GM23248 (cell line): ENCODE measurements around the gene CTCF. TPM values are rescaled to one million over a fixed set of nuclear protein-coding genes. Genes with fewer than 3 reads are reported as not detected.

Experiments used
- DNase-seq: peaks from one replicate; pipeline ENCODE4 v3.0.0-alpha.2; 2015
- H2AFZ ChIP-seq: fragments of 200-600 bp; sonication (generic); 2 replicates; pipeline ENCODE4 v1.6.1; 2016; ENCODE audit warnings: antibody characterized with exemption
- H3F3A ChIP-seq: fragments of 200-600 bp; sonication (generic); 2 replicates; pipeline ENCODE4 v1.6.1; 2016; ENCODE audit warnings: mild to moderate bottlenecking, antibody characterized with exemption, mixed run types; ENCODE audit not compliant: insufficient read depth
- H3K27ac ChIP-seq: fragments of 200-600 bp; sonication (generic); 2 replicates; pipeline ENCODE4 v1.5.1; 2016; ENCODE audit warnings: mild to moderate bottlenecking
- H3K27me3 ChIP-seq: fragments of 200-600 bp; sonication (generic); replicated peaks from 2 replicates; pipeline ENCODE4 v1.6.1; 2016; ENCODE audit warnings: mild to moderate bottlenecking; ENCODE audit not compliant: insufficient read depth
- H3K36me3 ChIP-seq: fragments of 200-600 bp; sonication (generic); 2 replicates; pipeline ENCODE4 v1.6.1; 2016; ENCODE audit warnings: low read depth, mild to moderate bottlenecking
- H3K4me1 ChIP-seq: fragments of 200-600 bp; sonication (generic); 2 replicates; pipeline ENCODE4 v1.6.1; 2016; ENCODE audit warnings: mild to moderate bottlenecking; ENCODE audit not compliant: insufficient read depth
- H3K4me2 ChIP-seq: fragments of 200-600 bp; sonication (generic); one replicate; pipeline ENCODE4 v1.6.1; 2016; ENCODE audit warnings: mild to moderate bottlenecking; ENCODE audit not compliant: unreplicated experiment
- H3K4me3 ChIP-seq: fragments of 200-600 bp; sonication (generic); 2 replicates; pipeline ENCODE4 v1.5.1; 2016; ENCODE audit warnings: mild to moderate bottlenecking
- H3K79me2 ChIP-seq: fragments of 200-600 bp; sonication (generic); 2 replicates; pipeline ENCODE4 v1.6.1; 2016; ENCODE audit warnings: mild to moderate bottlenecking; ENCODE audit not compliant: insufficient read depth
- H3K9ac ChIP-seq: fragments of 200-600 bp; sonication (generic); 2 replicates; pipeline ENCODE4 v1.6.1; 2016; ENCODE audit warnings: mild to moderate bottlenecking
- H3K9me2 ChIP-seq: fragments of 200-600 bp; sonication (generic); 2 replicates; pipeline ENCODE4 v1.6.1; 2016; ENCODE audit warnings: mixed run types, mild to moderate bottlenecking, moderate library complexity; ENCODE audit not compliant: insufficient read depth
- H3K9me3 ChIP-seq: fragments of 200-600 bp; sonication (generic); one replicate; pipeline ENCODE4 v1.6.1; 2017; ENCODE audit warnings: low read depth
- H4K20me1 ChIP-seq: fragments of 200-600 bp; sonication (generic); 2 replicates; pipeline ENCODE4 v1.6.0; 2016; ENCODE audit not compliant: insufficient read depth
- EZH2 ChIP-seq: fragments of 200-600 bp; sonication (generic); IDR thresholded peaks from 2 replicates; pipeline ENCODE4 v1.6.1; 2018; ENCODE audit warnings: antibody characterized with exemption, mild to moderate bottlenecking; ENCODE audit not compliant: insufficient read depth, poor library complexity, severe bottlenecking
- EZH2phosphoT487 ChIP-seq: fragments of 200-600 bp; sonication (generic); IDR thresholded peaks from 2 replicates; pipeline ENCODE4 v1.6.1; 2018; ENCODE audit warnings: antibody characterized with exemption, moderate library complexity, mild to moderate bottlenecking, low read depth; ENCODE audit not compliant: insufficient read depth
- WGBS, 2 experiments: methylation state at CpG; one replicate each; pipeline ENCODE4 v1.1.6; 2015 to 2017; ENCODE audit warnings: low lambda C conversion rate in 2 of 2, low coverage in 1 of 2; ENCODE audit errors: missing lambda C conversion rate in 2 of 2; 5-methylcytosine and 5-hydroxymethylcytosine counted together
- in situ Hi-C: fragments of 300-500 bp; cut with MboI; formaldehyde crosslinking; loops from 2 replicates; pipeline ENCODE4 v1.15.0; 2020
- polyA plus RNA-seq: library from polyadenylated mRNA; unstranded; fragments of >200 nt; fragmentation: Nextera tagmentation; extraction: Ambion mirVana; gene quantifications from 2 replicates; pipeline ENCODE4 v1.2.1, GENCODE V29; 2016
- total RNA-seq: library from RNA; depleted of rRNA; stranded (reverse); fragments of >200 nt; shearing (Covaris generic); gene quantifications from 2 replicates; pipeline ENCODE4 v1.2.3, GENCODE V29; 2014

CTCF gene
- total and polyA plus RNA-seq, 2 experiments from 2014 or later = 19.6 to 21.9 TPM

GRCh38 chr16:67651039-67651438 lies 88.7 kb downstream of the CTCF start:
- Histone ChIP-seq H3K4me3 (no peak overlapping the region), H3K4me2 (no peak overlapping the region), H3K79me2 (no peaks in the 10 kb centered on the region), H3K4me1 (no peaks in the 10 kb centered on the region), H3K9ac (no peak overlapping the region), H3K27me3 (peaks cover 46% of the 10 kb centered on the region), H3F3A (no peaks in the 10 kb centered on the region), H3K36me3 (no peaks in the 10 kb centered on the region), H4K20me1 (no peaks in the 10 kb centered on the region), H3K27ac (no peak overlapping the region), H2AFZ (no peak overlapping the region), H3K9me3 (no peaks in the 10 kb centered on the region), H3K9me2 (no peaks in the 10 kb centered on the region)
- DNase-seq = no peak
- WGBS, 2 experiments = 78 to 85% methylated on average over 7 of the region's 7 CpGs
- in situ Hi-C loops = no loop called here
- no peak for TF ChIP-seq EZH2
- no peak for TF ChIP-seq EZH2phosphoT487

- Histone ChIP-seq H3K27me3 (peaks cover 44% of the 10 kb centered on the region), H3K9me2 (no peaks in the 10 kb centered on the region), H3K9ac (no peak overlapping the region), H3K36me3 (no peaks in the 10 kb centered on the region), H3K4me1 (no peaks in the 10 kb centered on the region), H3K4me2 (no peak overlapping the region), H2AFZ (no peak overlapping the region), H4K20me1 (no peaks in the 10 kb centered on the region), H3K9me3 (no peaks in the 10 kb centered on the region), H3K27ac (no peak overlapping the region), H3K79me2 (no peaks in the 10 kb centered on the region), H3K4me3 (no peak overlapping the region), H3F3A (no peaks in the 10 kb centered on the region)
- in situ Hi-C loops = no loop called here
- WGBS, 2 experiments = 94 to 97% methylated on average over 4 of the region's 4 CpGs
- no peak for DNase-seq
- TF ChIP-seq EZH2 (no peak), EZH2phosphoT487 (no peak)
Measured at GRCh38 chr16:67651847-67652246, 89.5 kb downstream of the CTCF start.

- H3K4me3 ChIP-seq = peak overlapping the region; percentile 61
- in situ Hi-C loops = no loop called here
Measured at GRCh38 chr16:67652578-67653127, 90.3 kb downstream of the CTCF start.

DNA sequence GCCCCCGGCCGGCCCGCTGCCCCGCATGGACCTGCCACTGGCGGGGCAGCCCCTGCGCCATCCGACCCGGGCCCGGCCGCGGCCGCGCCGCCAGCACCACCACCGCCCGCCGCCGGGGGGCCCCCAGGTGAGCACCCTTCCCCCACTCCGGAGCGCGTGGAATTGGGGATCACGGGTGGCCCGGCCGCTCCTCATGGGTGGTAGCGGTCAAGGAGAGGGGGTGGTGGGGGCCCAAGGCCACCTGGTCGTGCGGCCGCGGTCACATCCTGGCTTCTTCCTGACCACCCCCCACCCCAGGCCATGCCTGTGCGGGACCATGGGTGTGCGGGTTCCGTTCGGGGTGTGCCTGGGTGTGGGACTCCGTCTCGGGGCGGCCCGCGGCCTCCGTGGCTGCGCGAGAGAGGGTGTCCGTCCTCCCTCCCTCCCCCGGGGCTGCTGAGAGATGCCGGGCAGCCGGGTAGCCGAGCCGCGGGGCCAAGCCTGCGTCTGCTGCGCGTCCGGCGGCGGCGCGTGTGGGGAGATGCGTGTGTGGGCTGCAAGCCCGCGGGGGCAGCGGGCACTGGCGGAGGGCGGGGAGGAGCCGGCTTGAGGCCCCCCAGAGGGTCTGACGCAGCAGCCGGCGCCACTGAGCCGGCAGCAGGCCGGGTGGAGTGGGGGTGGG lies 90.9 kb downstream of the CTCF start:
- in situ Hi-C loops = no loop called here
- no peak overlapping the region for H3K27ac ChIP-seq

More at GRCh38 chr16:67652578-67653127, 90.3 kb downstream of the CTCF start:
- H3K27me3 ChIP-seq = peaks cover 38% of the 10 kb centered on the region
- no peak for TF ChIP-seq EZH2phosphoT487
- no peak for TF ChIP-seq EZH2
- H3K36me3 ChIP-seq = no peaks in the 10 kb centered on the region
- WGBS, 2 experiments = 2 to 5% methylated on average over 13 to 24 of the region's 59 CpGs
- H3K9me3 ChIP-seq = no peaks in the 10 kb centered on the region
- no peaks in the 10 kb centered on the region for H3K9me2 ChIP-seq
- H3K79me2 ChIP-seq = no peaks in the 10 kb centered on the region
- H3K9ac ChIP-seq = no peak overlapping the region
- no peak overlapping the region for H3K27ac ChIP-seq
- no peaks in the 10 kb centered on the region for H3K4me1 ChIP-seq
- no peak overlapping the region for H3K4me2 ChIP-seq
- peak; percentile 64 for DNase-seq
- H3F3A ChIP-seq = no peaks in the 10 kb centered on the region
- H4K20me1 ChIP-seq = no peaks in the 10 kb centered on the region
- H2AFZ ChIP-seq = no peak overlapping the region

More for the DNA sequence above, 90.9 kb downstream of the CTCF start:
- Histone ChIP-seq H3K9me3 (no peaks in the 10 kb centered on the region), H3K4me3 (peak overlapping the region; percentile 61), H3K4me1 (no peaks in the 10 kb centered on the region), H4K20me1 (no peaks in the 10 kb centered on the region), H3F3A (no peaks in the 10 kb centered on the region), H3K36me3 (no peaks in the 10 kb centered on the region), H3K9ac (peak overlapping the region; percentile 37), H3K4me2 (peak overlapping the region; percentile 75), H3K79me2 (0 out of 2 replicates have a peak, but pooled peaks cover under 1% of the 10 kb centered on the region), H3K27me3 (peaks cover 34% of the 10 kb centered on the region), H3K9me2 (no peaks in the 10 kb centered on the region), H2AFZ (peak overlapping the region; percentile 29)
- TF ChIP-seq EZH2phosphoT487 (no peak), EZH2 (no peak)
- 0 to 3% methylated on average over 18 to 50 of the region's 68 CpGs for WGBS, 2 experiments
- DNase-seq = peak; percentile 66
